GM21529 (cell line): ENCODE data around the gene CPT2.
"Not testable (repeated sequence)": the region's sequence is repeated elsewhere in the genome, so short reads cannot be mapped to it uniquely, and the experiment has no call there.

Experiments used
- ATAC-seq: cut with Tn5 transposase; IDR thresholded peaks from one replicate; pipeline ENCODE4 v1.9.1; 2021; ENCODE audit not compliant: unreplicated experiment

CPT2 gene

GRCh38 chr1:53182111-53182593 lies 14.5 kb upstream of the CPT2 start:
- ATAC-seq, result peak; percentile 71

GRCh38 chr1:53182716-53183094 lies 13.9 kb upstream of the CPT2 start:
- ATAC-seq, result no peak

- no peak for ATAC-seq
Observed at GRCh38 chr1:53183095-53183990, 13.3 kb upstream of the CPT2 start.

- not testable (repeated sequence) for ATAC-seq
Observed at GRCh38 chr1:53185955-53186297, 10.7 kb upstream of the CPT2 start.

- ATAC-seq, result no peak
Observed at GRCh38 chr1:53186533-53186932, 10.1 kb upstream of the CPT2 start.

GRCh38 chr1:53187401-53187800 lies 9.2 kb upstream of the CPT2 start:
- no peak for ATAC-seq

- ATAC-seq, result no peak
Observed at GRCh38 chr1:53188099-53188498, 8.5 kb upstream of the CPT2 start.

- ATAC-seq, result no peak
Observed at GRCh38 chr1:53189061-53189460, 7.6 kb upstream of the CPT2 start.

GRCh38 chr1:53190210-53190611 lies 6.4 kb upstream of the CPT2 start:
- no peak for ATAC-seq

- ATAC-seq, result no peak
Observed at GRCh38 chr1:53195246-53196016, 1.2 kb upstream of the CPT2 start.

GRCh38 chr1:53196017-53196484 lies 573 bp upstream of the CPT2 start:
- peak; percentile 4 for ATAC-seq

GRCh38 chr1:53197291-53198200 lies 922 bp downstream of the CPT2 start:
- no peak for ATAC-seq

- ATAC-seq, result no peak
Observed at GRCh38 chr1:53198241-53198651, 1.6 kb downstream of the CPT2 start.

GRCh38 chr1:53203466-53203865 lies 6.8 kb downstream of the CPT2 start:
- ATAC-seq, result no peak

GRCh38 chr1:53205496-53205895 lies 8.9 kb downstream of the CPT2 start:
- ATAC-seq, result not testable (repeated sequence)

- not testable (repeated sequence) for ATAC-seq
Observed at GRCh38 chr1:53206083-53206685, 9.6 kb downstream of the CPT2 start.

GRCh38 chr1:53206735-53207379 lies 10.2 kb downstream of the CPT2 start:
- ATAC-seq, result no peak

GRCh38 chr1:53207726-53208125 lies 11.1 kb downstream of the CPT2 start:
- ATAC-seq, result no peak

- ATAC-seq, result no peak
Observed at GRCh38 chr1:53210352-53210751, 13.7 kb downstream of the CPT2 start.

GRCh38 chr1:53210954-53211353 lies 14.3 kb downstream of the CPT2 start:
- no peak for ATAC-seq
